HCT116 (cell line): ENCODE measurements around the gene POLA1.

Experiments
- CEBPB ChIP-seq: IDR thresholded peaks from 2 replicates; pipeline ENCODE4 v1.6.1; 2012; ENCODE audit warnings: low read depth
- CTCF ChIP-seq, 3 experiments: fragments of 200-600 bp in 1 of 3; sonication (generic) in 1 of 3; IDR thresholded peaks in 2 of 3; conservative IDR thresholded peaks in 1 of 3; 2 replicates each; pipeline ENCODE4 v1.5.1; 2012 to 2017; ENCODE audit warnings: low read depth in 2 of 3, low read length in 2 of 3, antibody characterized with exemption in 1 of 3, borderline replicate concordance in 1 of 3, control low read depth in 1 of 3, mild to moderate bottlenecking in 1 of 3, mixed read lengths in 1 of 3, mixed run types in 1 of 3, moderate library complexity in 1 of 3; ENCODE audit not compliant: insufficient read depth in 1 of 3
- EZH2 ChIP-seq: fragments of 200-600 bp; sonication (generic); IDR thresholded peaks from 2 replicates; pipeline ENCODE4 v1.6.1; 2017; ENCODE audit warnings: antibody characterized with exemption, mixed run types
- POLR2A ChIP-seq: IDR thresholded peaks from 2 replicates; pipeline ENCODE4 v1.7.0; 2011; ENCODE audit warnings: borderline replicate concordance; ENCODE audit not compliant: insufficient read depth, insufficient read length; ENCODE audit errors: extremely low read depth
- RAD21 ChIP-seq: IDR thresholded peaks from 2 replicates; pipeline ENCODE4 v1.6.1; 2012; ENCODE audit warnings: low read depth, mild to moderate bottlenecking
- YY1 ChIP-seq: IDR thresholded peaks from 2 replicates; pipeline ENCODE4 v1.6.1; 2011; ENCODE audit warnings: low read length, low read depth, moderate library complexity, mild to moderate bottlenecking; ENCODE audit not compliant: insufficient replicate concordance; ENCODE audit errors: extremely low read depth
- TF ChIP-seq, protein P1 (sequence below): IDR thresholded peaks from 2 replicates; pipeline ENCODE4 v1.6.1; 2012
- TF ChIP-seq, protein P2 (sequence below): IDR thresholded peaks from 2 replicates; pipeline ENCODE4 v1.6.1; 2012; ENCODE audit warnings: low read depth

- no peak for TF ChIP-seq EZH2
- no peak for TF ChIP-seq CEBPB
- no peak for TF ChIP-seq POLR2A
- TF ChIP-seq CTCF (IDR thresholded peaks at IDR 0.05 in 2 of 3, conservative IDR thresholded peaks at IDR 0.05 in 1 of 3; ENCODE audit: borderline replicate concordance in 1 of 3, insufficient read depth in 1 of 3, low read depth in 2 of 3, low read length in 2 of 3): no peak
- no peak for TF ChIP-seq YY1
- TF ChIP-seq, protein P1, sequence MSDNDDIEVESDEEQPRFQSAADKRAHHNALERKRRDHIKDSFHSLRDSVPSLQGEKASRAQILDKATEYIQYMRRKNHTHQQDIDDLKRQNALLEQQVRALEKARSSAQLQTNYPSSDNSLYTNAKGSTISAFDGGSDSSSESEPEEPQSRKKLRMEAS: no peak
- TF ChIP-seq, protein P2, sequence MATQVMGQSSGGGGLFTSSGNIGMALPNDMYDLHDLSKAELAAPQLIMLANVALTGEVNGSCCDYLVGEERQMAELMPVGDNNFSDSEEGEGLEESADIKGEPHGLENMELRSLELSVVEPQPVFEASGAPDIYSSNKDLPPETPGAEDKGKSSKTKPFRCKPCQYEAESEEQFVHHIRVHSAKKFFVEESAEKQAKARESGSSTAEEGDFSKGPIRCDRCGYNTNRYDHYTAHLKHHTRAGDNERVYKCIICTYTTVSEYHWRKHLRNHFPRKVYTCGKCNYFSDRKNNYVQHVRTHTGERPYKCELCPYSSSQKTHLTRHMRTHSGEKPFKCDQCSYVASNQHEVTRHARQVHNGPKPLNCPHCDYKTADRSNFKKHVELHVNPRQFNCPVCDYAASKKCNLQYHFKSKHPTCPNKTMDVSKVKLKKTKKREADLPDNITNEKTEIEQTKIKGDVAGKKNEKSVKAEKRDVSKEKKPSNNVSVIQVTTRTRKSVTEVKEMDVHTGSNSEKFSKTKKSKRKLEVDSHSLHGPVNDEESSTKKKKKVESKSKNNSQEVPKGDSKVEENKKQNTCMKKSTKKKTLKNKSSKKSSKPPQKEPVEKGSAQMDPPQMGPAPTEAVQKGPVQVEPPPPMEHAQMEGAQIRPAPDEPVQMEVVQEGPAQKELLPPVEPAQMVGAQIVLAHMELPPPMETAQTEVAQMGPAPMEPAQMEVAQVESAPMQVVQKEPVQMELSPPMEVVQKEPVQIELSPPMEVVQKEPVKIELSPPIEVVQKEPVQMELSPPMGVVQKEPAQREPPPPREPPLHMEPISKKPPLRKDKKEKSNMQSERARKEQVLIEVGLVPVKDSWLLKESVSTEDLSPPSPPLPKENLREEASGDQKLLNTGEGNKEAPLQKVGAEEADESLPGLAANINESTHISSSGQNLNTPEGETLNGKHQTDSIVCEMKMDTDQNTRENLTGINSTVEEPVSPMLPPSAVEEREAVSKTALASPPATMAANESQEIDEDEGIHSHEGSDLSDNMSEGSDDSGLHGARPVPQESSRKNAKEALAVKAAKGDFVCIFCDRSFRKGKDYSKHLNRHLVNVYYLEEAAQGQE: no peak
- TF ChIP-seq RAD21: no peak
Observed at GRCh38 chrX:25010784-25011588, 317.3 kb downstream of the POLA1 start.
